DOHH2 (cell line): ENCODE measurements around the gene IGSF5.

Experiments used
- EZH2phosphoT487 ChIP-seq: fragments of 200-600 bp; sonication (generic); IDR thresholded peaks from 2 replicates; pipeline ENCODE4 v1.6.1; 2017; ENCODE audit warnings: borderline replicate concordance, mild to moderate bottlenecking, antibody characterized with exemption, low read length, moderate library complexity, mixed read lengths
- TF ChIP-seq, protein P1 (sequence below): fragments of 200-600 bp; sonication (generic); IDR thresholded peaks from one replicate; pipeline ENCODE4 v1.5.1; 2014; ENCODE audit warnings: antibody characterized with exemption, mild to moderate bottlenecking, low read depth, low read length; ENCODE audit not compliant: poor library complexity, severe bottlenecking

GRCh38 chr21:39756285-39756684, 11.3 kb downstream of the IGSF5 start:
- TF ChIP-seq, protein P1, sequence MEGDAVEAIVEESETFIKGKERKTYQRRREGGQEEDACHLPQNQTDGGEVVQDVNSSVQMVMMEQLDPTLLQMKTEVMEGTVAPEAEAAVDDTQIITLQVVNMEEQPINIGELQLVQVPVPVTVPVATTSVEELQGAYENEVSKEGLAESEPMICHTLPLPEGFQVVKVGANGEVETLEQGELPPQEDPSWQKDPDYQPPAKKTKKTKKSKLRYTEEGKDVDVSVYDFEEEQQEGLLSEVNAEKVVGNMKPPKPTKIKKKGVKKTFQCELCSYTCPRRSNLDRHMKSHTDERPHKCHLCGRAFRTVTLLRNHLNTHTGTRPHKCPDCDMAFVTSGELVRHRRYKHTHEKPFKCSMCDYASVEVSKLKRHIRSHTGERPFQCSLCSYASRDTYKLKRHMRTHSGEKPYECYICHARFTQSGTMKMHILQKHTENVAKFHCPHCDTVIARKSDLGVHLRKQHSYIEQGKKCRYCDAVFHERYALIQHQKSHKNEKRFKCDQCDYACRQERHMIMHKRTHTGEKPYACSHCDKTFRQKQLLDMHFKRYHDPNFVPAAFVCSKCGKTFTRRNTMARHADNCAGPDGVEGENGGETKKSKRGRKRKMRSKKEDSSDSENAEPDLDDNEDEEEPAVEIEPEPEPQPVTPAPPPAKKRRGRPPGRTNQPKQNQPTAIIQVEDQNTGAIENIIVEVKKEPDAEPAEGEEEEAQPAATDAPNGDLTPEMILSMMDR = no peak
- no peak for TF ChIP-seq EZH2phosphoT487
